Osteocyte (in vitro differentiated cells): Measurements from ENCODE around the gene RIMS4. TPM values are rescaled to one million over a fixed set of nuclear protein-coding genes. Genes with fewer than 3 reads are reported as not detected.

Source experiments
- DNase-seq: peaks from one replicate; pipeline ENCODE4 v3.0.0; 2021; ENCODE audit warnings: mixed read lengths; ENCODE audit not compliant: unreplicated experiment; ENCODE audit errors: extremely low spot score
- H3K27ac Mint-ChIP-seq: one replicate; pipeline ENCODE4 v1.8.0; 2021; ENCODE audit warnings: mild to moderate bottlenecking, mixed read lengths; ENCODE audit not compliant: unreplicated experiment
- H3K27me3 Mint-ChIP-seq: one replicate; pipeline ENCODE4 v1.8.0; 2021; ENCODE audit warnings: mixed read lengths; ENCODE audit not compliant: unreplicated experiment
- H3K36me3 Mint-ChIP-seq: one replicate; pipeline ENCODE4 v1.8.0; 2021; ENCODE audit warnings: mixed read lengths; ENCODE audit not compliant: unreplicated experiment
- H3K4me1 Mint-ChIP-seq: one replicate; pipeline ENCODE4 v1.8.0; 2021; ENCODE audit warnings: mixed read lengths; ENCODE audit not compliant: unreplicated experiment
- H3K4me3 Mint-ChIP-seq: one replicate; pipeline ENCODE4 v1.8.0; 2021; ENCODE audit warnings: mild to moderate bottlenecking, moderate library complexity, mixed read lengths; ENCODE audit not compliant: unreplicated experiment
- H3K9me3 Mint-ChIP-seq: one replicate; pipeline ENCODE4 v1.8.0; 2021; ENCODE audit warnings: mixed read lengths; ENCODE audit not compliant: unreplicated experiment
- CTCF ChIP-seq: fragments of 200-600 bp; sonication (generic); IDR thresholded peaks from 2 replicates; pipeline ENCODE4 v1.5.0; 2021; ENCODE audit warnings: antibody characterized with exemption, mild to moderate bottlenecking, moderate library complexity
- total RNA-seq: library from RNA; stranded (reverse); gene quantifications from 2 replicates; pipeline ENCODE4 v1.2.1, GENCODE V29; 2021

Gene RIMS4
- total RNA-seq, 1 donor from 2014 or later: 0.75 TPM

- H3K9me3 Mint-ChIP-seq: no peaks in the 10 kb centered on the region
- H3K4me1 Mint-ChIP-seq: peaks cover 7% of the 10 kb centered on the region
- H3K4me3 Mint-ChIP-seq: no peak overlapping the region
- no peaks in the 10 kb centered on the region for H3K36me3 Mint-ChIP-seq
- DNase-seq: no peak
- peaks cover 77% of the 10 kb centered on the region for H3K27me3 Mint-ChIP-seq
- no peak overlapping the region for H3K27ac Mint-ChIP-seq
- TF ChIP-seq CTCF: no peak
Observed at GRCh38 chr20:44805979-44806620, 4.2 kb downstream of the RIMS4 start.

GRCh38 chr20:44805335-44805978 is 4.9 kb downstream of the RIMS4 start:
- H3K4me1 Mint-ChIP-seq: peaks cover 3% of the 10 kb centered on the region
- H3K27ac Mint-ChIP-seq: no peak overlapping the region
- DNase-seq: no peak
- H3K27me3 Mint-ChIP-seq: peaks cover 75% of the 10 kb centered on the region
- TF ChIP-seq CTCF: no peak
- no peaks in the 10 kb centered on the region for H3K36me3 Mint-ChIP-seq
- H3K4me3 Mint-ChIP-seq: no peak overlapping the region
- H3K9me3 Mint-ChIP-seq: no peaks in the 10 kb centered on the region

GRCh38 chr20:44803383-44803941 is 6.9 kb downstream of the RIMS4 start:
- DNase-seq: no peak
- no peaks in the 10 kb centered on the region for H3K9me3 Mint-ChIP-seq
- no peak for TF ChIP-seq CTCF
- H3K36me3 Mint-ChIP-seq: no peaks in the 10 kb centered on the region
- peaks cover 2% of the 10 kb centered on the region for H3K4me1 Mint-ChIP-seq
- H3K27ac Mint-ChIP-seq: no peak overlapping the region
- H3K27me3 Mint-ChIP-seq: peaks cover 64% of the 10 kb centered on the region
- H3K4me3 Mint-ChIP-seq: no peak overlapping the region

GRCh38 chr20:44802702-44803101 is 7.6 kb downstream of the RIMS4 start:
- Mint-ChIP-seq H3K27ac (no peak overlapping the region), H3K27me3 (peaks cover 63% of the 10 kb centered on the region)
- DNase-seq: no peak

More at GRCh38 chr20:44802702-44803101, 7.6 kb downstream of the RIMS4 start:
- Mint-ChIP-seq H3K4me1 (peaks cover 2% of the 10 kb centered on the region), H3K36me3 (no peaks in the 10 kb centered on the region), H3K4me3 (no peak overlapping the region), H3K9me3 (no peaks in the 10 kb centered on the region)
- no peak for TF ChIP-seq CTCF
